OCI-LY3 (cell line): ENCODE data around the gene TCF12.

Experiments used
- H2AFZ ChIP-seq: fragments of 200-600, 300-600 bp; shearing (Covaris generic); 2 replicates; pipeline ENCODE4 v1.6.0; 2014; ENCODE audit warnings: antibody characterized with exemption, low read depth, low read length
- H3K27ac ChIP-seq: fragments of 200-600, 300-600 bp; sonication (generic); 2 replicates; pipeline ENCODE4 v1.5.1; 2014; ENCODE audit warnings: mild to moderate bottlenecking, low read length, moderate library complexity, mixed read lengths
- H3K27me3 ChIP-seq: fragments of 200-600, 300-600 bp; sonication (generic); 2 replicates; pipeline ENCODE4 v1.6.1; 2014; ENCODE audit warnings: low read depth, low read length, mixed read lengths
- H3K36me3 ChIP-seq: fragments of 200-600, 300-600 bp; sonication (generic); replicated peaks from 2 replicates; pipeline ENCODE3; 2014; ENCODE audit warnings: low read depth, low read length, mixed read lengths
- H3K4me1 ChIP-seq: fragments of 300-600, 200-600 bp; sonication (generic); 2 replicates; pipeline ENCODE4 v1.6.1; 2014; ENCODE audit warnings: low read length, mixed read lengths
- H3K4me2 ChIP-seq: fragments of 200-600, 300-600 bp; sonication (generic); 2 replicates; pipeline ENCODE4 v1.6.1; 2014; ENCODE audit warnings: low read length, mixed read lengths
- H3K4me3 ChIP-seq: fragments of 300-600, 200-600 bp; sonication (generic); 2 replicates; pipeline ENCODE4 v1.5.1; 2014; ENCODE audit warnings: antibody characterized with exemption, mild to moderate bottlenecking, low read length, moderate library complexity
- H3K79me2 ChIP-seq: fragments of 300-600, 200-600 bp; shearing (Covaris generic); 2 replicates; pipeline ENCODE4 v1.6.1; 2014; ENCODE audit warnings: mild to moderate bottlenecking, low read length, mixed read lengths
- H3K9ac ChIP-seq: fragments of 300-600, 200-600 bp; shearing (Covaris generic); 2 replicates; pipeline ENCODE4 v1.6.0; 2014; ENCODE audit warnings: mild to moderate bottlenecking, low read length, moderate library complexity
- H3K9me3 ChIP-seq: fragments of 200-600, 300-600 bp; shearing (Covaris generic); 2 replicates; pipeline ENCODE4 v1.6.1; 2014; ENCODE audit warnings: low read length, mixed read lengths; ENCODE audit not compliant: insufficient read depth
- H4K20me1 ChIP-seq: fragments of 200-600, 300-600 bp; sonication (generic); 2 replicates; pipeline ENCODE4 v1.6.1; 2016; ENCODE audit warnings: low read length, mixed read lengths; ENCODE audit not compliant: insufficient read depth
- EZH2phosphoT487 ChIP-seq: fragments of 200-600 bp; shearing (Covaris generic); IDR thresholded peaks from 2 replicates; pipeline ENCODE4 v1.6.1; 2018; ENCODE audit warnings: antibody characterized with exemption, mixed run types, low read depth
- TF ChIP-seq, protein P1 (sequence below): fragments of 200-600, 300-600 bp; sonication (generic); IDR thresholded peaks from 2 replicates; pipeline ENCODE4 v1.5.1; 2014; ENCODE audit warnings: antibody characterized with exemption, low read length, low read depth

The TCF12 gene

DNA sequence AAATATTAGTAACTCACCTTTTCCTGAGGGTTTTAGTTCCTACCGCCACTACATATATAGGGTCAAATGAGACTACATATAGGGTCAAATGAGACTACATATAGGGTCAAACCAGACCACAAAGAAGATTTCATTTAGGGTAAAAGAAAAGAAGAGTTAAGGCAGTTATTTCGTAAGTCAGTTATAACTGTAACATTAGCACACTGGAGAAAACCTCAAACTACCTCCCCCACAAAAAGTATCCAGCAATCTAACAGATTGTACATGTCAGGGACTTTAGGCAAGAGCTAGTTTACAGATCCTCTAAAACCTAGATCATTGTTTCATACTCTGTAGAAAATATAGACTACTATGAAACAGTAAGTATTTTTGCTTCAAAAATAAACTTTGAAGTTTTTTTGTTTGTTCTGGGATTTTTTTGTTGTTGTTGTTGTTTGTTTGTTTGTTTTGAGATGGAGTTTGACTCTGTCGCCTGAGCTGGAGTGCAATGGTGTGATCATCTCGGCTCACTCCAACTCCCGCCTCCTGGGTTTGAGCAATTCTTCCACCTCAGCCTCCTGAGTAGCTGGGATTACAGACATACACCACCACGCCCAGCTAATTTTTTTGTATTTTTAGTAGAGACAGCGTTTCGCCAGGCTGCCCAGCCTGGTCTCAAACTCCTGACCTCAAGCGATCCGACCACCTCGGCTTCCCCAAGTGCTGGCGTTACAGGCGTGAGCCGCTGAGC is 365.5 kb downstream of the TCF12 start:
- TF ChIP-seq EZH2phosphoT487: no peak
- TF ChIP-seq, protein P1, sequence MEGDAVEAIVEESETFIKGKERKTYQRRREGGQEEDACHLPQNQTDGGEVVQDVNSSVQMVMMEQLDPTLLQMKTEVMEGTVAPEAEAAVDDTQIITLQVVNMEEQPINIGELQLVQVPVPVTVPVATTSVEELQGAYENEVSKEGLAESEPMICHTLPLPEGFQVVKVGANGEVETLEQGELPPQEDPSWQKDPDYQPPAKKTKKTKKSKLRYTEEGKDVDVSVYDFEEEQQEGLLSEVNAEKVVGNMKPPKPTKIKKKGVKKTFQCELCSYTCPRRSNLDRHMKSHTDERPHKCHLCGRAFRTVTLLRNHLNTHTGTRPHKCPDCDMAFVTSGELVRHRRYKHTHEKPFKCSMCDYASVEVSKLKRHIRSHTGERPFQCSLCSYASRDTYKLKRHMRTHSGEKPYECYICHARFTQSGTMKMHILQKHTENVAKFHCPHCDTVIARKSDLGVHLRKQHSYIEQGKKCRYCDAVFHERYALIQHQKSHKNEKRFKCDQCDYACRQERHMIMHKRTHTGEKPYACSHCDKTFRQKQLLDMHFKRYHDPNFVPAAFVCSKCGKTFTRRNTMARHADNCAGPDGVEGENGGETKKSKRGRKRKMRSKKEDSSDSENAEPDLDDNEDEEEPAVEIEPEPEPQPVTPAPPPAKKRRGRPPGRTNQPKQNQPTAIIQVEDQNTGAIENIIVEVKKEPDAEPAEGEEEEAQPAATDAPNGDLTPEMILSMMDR: no peak
- H3K4me3 ChIP-seq: no peak overlapping the region
- H2AFZ ChIP-seq: no peak overlapping the region
- H3K27ac ChIP-seq: peak overlapping the region; percentile 76
- H3K4me2 ChIP-seq: peak overlapping the region; percentile 60
- H3K36me3 ChIP-seq: peaks cover 21% of the 10 kb centered on the region
- no peaks in the 10 kb centered on the region for H3K79me2 ChIP-seq
- H3K9me3 ChIP-seq: no peaks in the 10 kb centered on the region
- no peaks in the 10 kb centered on the region for H4K20me1 ChIP-seq
- peak overlapping the region; percentile 12; the same call in 1 of the 2 replicates for H3K9ac ChIP-seq
- peaks cover 68% of the 10 kb centered on the region for H3K4me1 ChIP-seq
- no peaks in the 10 kb centered on the region for H3K27me3 ChIP-seq

DNA sequence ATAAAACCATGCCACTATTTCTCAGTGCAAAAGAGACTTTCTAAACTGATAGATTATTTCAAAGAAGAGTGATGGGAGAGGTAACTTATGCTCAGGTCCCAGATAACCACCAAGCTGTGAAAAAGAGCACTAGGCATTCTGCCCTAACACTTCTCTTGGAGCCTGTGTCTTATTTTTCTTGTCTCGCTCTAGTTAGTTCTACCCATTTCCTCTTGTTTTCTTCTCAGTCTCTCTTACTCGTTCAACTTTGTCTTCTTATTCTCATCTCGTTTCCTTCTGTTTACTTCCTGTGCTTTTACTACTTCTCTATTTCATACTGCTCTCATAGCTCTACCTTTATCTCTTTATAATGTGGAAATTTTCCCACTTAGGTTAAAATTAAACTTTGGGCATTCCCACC is 366.1 kb downstream of the TCF12 start:
- Histone ChIP-seq H2AFZ (no peak overlapping the region), H3K4me2 (peak overlapping the region; percentile 60), H4K20me1 (no peaks in the 10 kb centered on the region), H3K27ac (peak overlapping the region; percentile 76), H3K9ac (peak overlapping the region; percentile 12; the same call in 1 of the 2 replicates), H3K36me3 (peaks cover 23% of the 10 kb centered on the region), H3K27me3 (no peaks in the 10 kb centered on the region), H3K79me2 (no peaks in the 10 kb centered on the region), H3K4me1 (peaks cover 68% of the 10 kb centered on the region), H3K9me3 (no peaks in the 10 kb centered on the region), H3K4me3 (0 out of 2 replicates have a peak overlapping the region, but pooled peaks have one; percentile 5)
- TF ChIP-seq, protein P1: no peak
- no peak for TF ChIP-seq EZH2phosphoT487

DNA sequence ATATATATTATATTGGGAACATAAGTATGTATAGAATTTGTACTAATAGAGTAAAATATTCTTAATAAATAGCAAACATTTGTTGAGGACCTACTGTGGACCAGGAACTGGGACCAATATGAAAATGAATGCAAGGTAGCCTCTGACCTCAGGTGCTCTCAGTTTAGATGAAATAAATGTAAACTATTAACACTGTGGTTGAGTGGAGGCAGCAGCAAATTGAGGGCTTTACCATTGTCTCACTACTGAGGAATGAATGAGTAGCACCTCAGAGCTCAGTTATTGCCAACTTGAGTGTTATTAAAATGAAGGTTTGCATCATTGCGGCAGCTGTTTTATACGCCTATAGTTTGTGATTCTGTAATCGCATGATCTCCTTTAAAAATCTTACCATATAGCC is 366.9 kb downstream of the TCF12 start:
- H2AFZ ChIP-seq: no peak overlapping the region
- 0 out of 2 replicates have a peak overlapping the region, but pooled peaks have one; percentile 6 for H3K27ac ChIP-seq
- no peak overlapping the region for H3K9ac ChIP-seq
- no peaks in the 10 kb centered on the region for H3K27me3 ChIP-seq
- no peaks in the 10 kb centered on the region for H3K79me2 ChIP-seq
- no peak overlapping the region for H3K4me2 ChIP-seq
- H3K4me1 ChIP-seq: peaks cover 68% of the 10 kb centered on the region
- H3K4me3 ChIP-seq: no peak overlapping the region
- H4K20me1 ChIP-seq: no peaks in the 10 kb centered on the region
- no peak for TF ChIP-seq EZH2phosphoT487
- TF ChIP-seq, protein P1: no peak
- no peaks in the 10 kb centered on the region for H3K9me3 ChIP-seq
- H3K36me3 ChIP-seq: peaks cover 23% of the 10 kb centered on the region

DNA sequence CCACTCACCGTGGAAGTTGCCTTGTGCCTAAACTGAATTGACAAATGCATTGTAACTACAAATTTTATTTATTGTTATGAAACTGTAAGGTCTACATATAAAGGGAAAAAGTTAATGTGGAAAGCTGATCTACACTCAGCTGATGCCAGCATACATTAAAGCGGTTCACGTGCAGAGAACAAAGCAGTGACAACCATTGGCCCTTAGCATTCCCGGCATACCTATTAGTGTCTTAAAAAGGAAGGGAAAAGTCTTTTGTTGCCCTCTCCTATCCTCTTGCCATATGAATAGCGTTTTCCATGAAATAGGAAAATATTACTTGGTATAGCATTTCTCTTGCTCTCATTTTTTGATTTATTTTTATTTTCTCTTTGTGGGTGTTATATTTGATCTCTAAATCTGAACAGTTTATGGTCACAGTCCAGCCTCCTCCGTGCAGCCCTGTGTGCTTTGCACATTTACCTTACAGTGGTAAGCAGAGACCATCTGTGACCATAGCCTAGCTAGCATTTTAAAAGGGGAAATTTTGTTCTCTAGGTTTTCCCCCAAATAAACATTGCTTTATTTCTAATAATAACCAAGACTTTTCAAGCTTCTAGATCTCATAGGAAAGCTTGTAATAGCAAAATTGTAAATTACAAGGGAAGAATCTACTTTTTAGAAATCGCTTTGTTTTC is 368.1 kb downstream of the TCF12 start:
- H3K27ac ChIP-seq: peak overlapping the region; percentile 46
- H3K9ac ChIP-seq: no peak overlapping the region
- H2AFZ ChIP-seq: no peak overlapping the region
- peaks cover 28% of the 10 kb centered on the region for H3K36me3 ChIP-seq
- no peaks in the 10 kb centered on the region for H3K79me2 ChIP-seq
- no peaks in the 10 kb centered on the region for H4K20me1 ChIP-seq
- no peaks in the 10 kb centered on the region for H3K9me3 ChIP-seq
- H3K27me3 ChIP-seq: no peaks in the 10 kb centered on the region
- no peak for TF ChIP-seq EZH2phosphoT487
- TF ChIP-seq, protein P1: no peak
- 0 out of 2 replicates have a peak overlapping the region, but pooled peaks have one; percentile 6 for H3K4me3 ChIP-seq
- peaks cover 61% of the 10 kb centered on the region for H3K4me1 ChIP-seq
- H3K4me2 ChIP-seq: peak overlapping the region; percentile 51
